WERI-Rb-1 (cell line): ENCODE measurements around the gene JOSD1.
A peak's percentile ranks its signal among the peaks of the same experiment; 100 is the strongest.

Experiments used
- DNase-seq: peaks from one replicate; pipeline ENCODE4 v3.0.0-alpha.2; 2020
- H3K27ac ChIP-seq: fragments of 250-450 bp; sonication (Bioruptor Pico); 2 replicates; pipeline ENCODE4 v1.5.1; 2020; ENCODE audit warnings: mild to moderate bottlenecking, moderate library complexity
- H3K27me3 ChIP-seq: fragments of 250-450 bp; sonication (Bioruptor Pico); 2 replicates; pipeline ENCODE4 v1.5.1; 2021; ENCODE audit warnings: mild to moderate bottlenecking, low read depth, moderate library complexity; ENCODE audit not compliant: insufficient read depth, severe bottlenecking
- H3K36me3 ChIP-seq: fragments of 250-450 bp; sonication (Bioruptor Pico); 2 replicates; pipeline ENCODE4 v1.5.1; 2020; ENCODE audit warnings: mild to moderate bottlenecking, moderate library complexity
- H3K4me3 ChIP-seq: 2 replicates; pipeline ENCODE4 v1.5.1; 2011; ENCODE audit warnings: low read depth, mild to moderate bottlenecking, control low read depth, low read length
- H3K9me3 ChIP-seq: fragments of 250-450 bp; sonication (Bioruptor Pico); 2 replicates; pipeline ENCODE4 v1.5.1; 2021; ENCODE audit warnings: mild to moderate bottlenecking, moderate library complexity; ENCODE audit not compliant: severe bottlenecking
- CTCF ChIP-seq: IDR thresholded peaks from 2 replicates; pipeline ENCODE4 v1.5.1; 2011; ENCODE audit warnings: low read depth, mild to moderate bottlenecking, control low read depth, inconsistent platforms, low read length

The JOSD1 gene

GRCh38 chr22:38739300-38740055 is 38.7 kb upstream of the JOSD1 start:
- DNase-seq, result no peak
- no peaks in the 10 kb centered on the region for H3K27me3 ChIP-seq
- H3K9me3 ChIP-seq, result no peaks in the 10 kb centered on the region
- peaks cover 94% of the 10 kb centered on the region for H3K36me3 ChIP-seq
- TF ChIP-seq CTCF, result no peak
- no peak overlapping the region for H3K27ac ChIP-seq
- H3K4me3 ChIP-seq, result no peak overlapping the region

- DNase-seq, result no peak
- no peak overlapping the region for H3K4me3 ChIP-seq
- H3K9me3 ChIP-seq, result no peaks in the 10 kb centered on the region
- peaks cover 95% of the 10 kb centered on the region for H3K36me3 ChIP-seq
- H3K27me3 ChIP-seq, result no peaks in the 10 kb centered on the region
- TF ChIP-seq CTCF, result no peak
- no peak overlapping the region for H3K27ac ChIP-seq
Observed at GRCh38 chr22:38738475-38739070, 37.8 kb upstream of the JOSD1 start.

GRCh38 chr22:38737302-38738060 is 36.7 kb upstream of the JOSD1 start:
- no peak for DNase-seq
- Histone ChIP-seq H3K4me3 (no peak overlapping the region), H3K27ac (no peak overlapping the region), H3K27me3 (no peaks in the 10 kb centered on the region), H3K36me3 (peaks cover 98% of the 10 kb centered on the region), H3K9me3 (no peaks in the 10 kb centered on the region)
- no peak for TF ChIP-seq CTCF

- DNase-seq, result peak; percentile 54
- peak overlapping the region; percentile 35 for H3K27ac ChIP-seq
- H3K4me3 ChIP-seq, result no peak overlapping the region
- peaks cover 98% of the 10 kb centered on the region for H3K36me3 ChIP-seq
- TF ChIP-seq CTCF, result no peak
- no peaks in the 10 kb centered on the region for H3K9me3 ChIP-seq
- no peaks in the 10 kb centered on the region for H3K27me3 ChIP-seq
Observed at GRCh38 chr22:38736257-38736570, 35.5 kb upstream of the JOSD1 start.

- no peak for TF ChIP-seq CTCF
- no peak overlapping the region for H3K4me3 ChIP-seq
- H3K27me3 ChIP-seq, result no peaks in the 10 kb centered on the region
- H3K9me3 ChIP-seq, result no peaks in the 10 kb centered on the region
- H3K27ac ChIP-seq, result peak overlapping the region; percentile 35
- H3K36me3 ChIP-seq, result peaks cover 98% of the 10 kb centered on the region
- DNase-seq, result no peak
Observed at GRCh38 chr22:38735465-38736256, 34.9 kb upstream of the JOSD1 start.
